Neutrophil (primary cell): ENCODE measurements around the gene LGI4.

Experiments used
- H3K27ac ChIP-seq: fragments of 200-600 bp; sonication (generic); 2 replicates; pipeline ENCODE4 v1.5.1; 2016; ENCODE audit warnings: mild to moderate bottlenecking, moderate library complexity
- H3K27me3 ChIP-seq: fragments of 200-600 bp; sonication (generic); 2 replicates; pipeline ENCODE4 v1.6.0; 2016; ENCODE audit warnings: mild to moderate bottlenecking
- H3K36me3 ChIP-seq: fragments of 200-600 bp; sonication (generic); 2 replicates; pipeline ENCODE4 v1.5.1; 2017
- H3K4me1 ChIP-seq, 2 experiments: fragments of 200-600 bp in 1 of 2; sonication (generic) in 1 of 2; 1 replicate in 1 of 2; 2 replicates in 1 of 2; pipeline versions ENCODE4 v1.5.1 to v1.6.1; 2013 to 2016; ENCODE audit warnings: low read depth in 1 of 2, low read length in 1 of 2, mild to moderate bottlenecking in 1 of 2, moderate library complexity in 1 of 2; ENCODE audit not compliant: control insufficient read depth in 1 of 2, insufficient read depth in 1 of 2
- H3K4me3 ChIP-seq, 2 experiments: fragments of 200-600 bp in 1 of 2; sonication (generic) in 1 of 2; 1 replicate in 1 of 2; 2 replicates in 1 of 2; pipeline ENCODE4 v1.5.1; 2013 to 2016; ENCODE audit warnings: low read depth in 1 of 2, low read length in 1 of 2, mild to moderate bottlenecking in 1 of 2, moderate library complexity in 1 of 2
- H3K9me3 ChIP-seq: fragments of 200-600 bp; sonication (generic); 2 replicates; pipeline ENCODE4 v1.5.1; 2016
- CTCF ChIP-seq: fragments of 200-600 bp; sonication (generic); IDR thresholded peaks from 2 replicates; pipeline ENCODE4 v1.5.1; 2016; ENCODE audit warnings: antibody characterized with exemption

Gene LGI4

GRCh38 chr19:35099155-35099896 is 35.5 kb downstream of the LGI4 start:
- Histone ChIP-seq H3K4me3 (no peak overlapping the region), H3K4me1 (no peaks in the 10 kb centered on the region), H3K9me3 (no peaks in the 10 kb centered on the region), H3K36me3 (no peaks in the 10 kb centered on the region), H3K27me3 (no peaks in the 10 kb centered on the region), H3K27ac (no peak overlapping the region)
- TF ChIP-seq CTCF, result no peak

- H3K27ac ChIP-seq, result no peak overlapping the region
- H3K9me3 ChIP-seq, result no peaks in the 10 kb centered on the region
- no peak for TF ChIP-seq CTCF
These were observed 36.3 kb downstream of the LGI4 start for GRCh38 chr19:35098413-35099049.

GRCh38 chr19:35095667-35096368 is 39.0 kb downstream of the LGI4 start:
- no peak for TF ChIP-seq CTCF
- H3K27me3 ChIP-seq, result peaks cover 16% of the 10 kb centered on the region
- H3K4me3 ChIP-seq, result no peak overlapping the region
- no peak overlapping the region for H3K27ac ChIP-seq
- no peaks in the 10 kb centered on the region for H3K4me1 ChIP-seq
- H3K36me3 ChIP-seq, result no peaks in the 10 kb centered on the region
- H3K9me3 ChIP-seq, result no peaks in the 10 kb centered on the region

More at GRCh38 chr19:35098413-35099049, 36.3 kb downstream of the LGI4 start:
- no peaks in the 10 kb centered on the region for H3K36me3 ChIP-seq
- H3K4me1 ChIP-seq, result no peaks in the 10 kb centered on the region
- H3K27me3 ChIP-seq, result no peaks in the 10 kb centered on the region
- H3K4me3 ChIP-seq, result no peak overlapping the region

DNA sequence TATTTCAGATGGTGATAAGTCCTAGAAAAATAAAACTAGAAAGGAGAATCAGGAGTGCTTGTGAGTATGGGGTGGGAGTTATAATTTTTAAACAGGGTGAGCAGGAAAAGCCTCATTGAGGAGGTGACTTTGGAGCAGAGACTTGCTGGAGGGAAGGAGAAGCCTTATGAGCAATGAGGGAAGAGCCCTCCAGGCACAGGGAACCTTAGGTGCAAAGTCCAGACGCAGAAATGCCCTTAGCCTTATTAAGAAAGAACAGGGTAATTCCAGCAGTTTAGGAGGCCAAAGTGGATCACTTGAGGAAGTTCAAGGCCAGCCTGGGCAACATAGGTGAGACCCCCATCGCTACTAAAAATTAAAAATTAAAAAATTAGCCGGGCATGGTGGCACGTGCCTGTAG is 40.2 kb downstream of the LGI4 start:
- no peaks in the 10 kb centered on the region for H3K9me3 ChIP-seq
- no peaks in the 10 kb centered on the region for H3K36me3 ChIP-seq
- H3K4me3 ChIP-seq, result no peak overlapping the region
- H3K27me3 ChIP-seq, result peaks cover 27% of the 10 kb centered on the region
- no peak for TF ChIP-seq CTCF
- H3K27ac ChIP-seq, result no peak overlapping the region
- no peaks in the 10 kb centered on the region for H3K4me1 ChIP-seq

GRCh38 chr19:35093941-35094647 is 40.8 kb downstream of the LGI4 start:
- Histone ChIP-seq H3K27me3 (peaks cover 33% of the 10 kb centered on the region), H3K27ac (no peak overlapping the region), H3K9me3 (no peaks in the 10 kb centered on the region), H3K4me1 (no peaks in the 10 kb centered on the region), H3K36me3 (no peaks in the 10 kb centered on the region), H3K4me3 (no peak overlapping the region)
- TF ChIP-seq CTCF, result no peak
